ENCODE measurements around the gene SSU72.

DNA sequence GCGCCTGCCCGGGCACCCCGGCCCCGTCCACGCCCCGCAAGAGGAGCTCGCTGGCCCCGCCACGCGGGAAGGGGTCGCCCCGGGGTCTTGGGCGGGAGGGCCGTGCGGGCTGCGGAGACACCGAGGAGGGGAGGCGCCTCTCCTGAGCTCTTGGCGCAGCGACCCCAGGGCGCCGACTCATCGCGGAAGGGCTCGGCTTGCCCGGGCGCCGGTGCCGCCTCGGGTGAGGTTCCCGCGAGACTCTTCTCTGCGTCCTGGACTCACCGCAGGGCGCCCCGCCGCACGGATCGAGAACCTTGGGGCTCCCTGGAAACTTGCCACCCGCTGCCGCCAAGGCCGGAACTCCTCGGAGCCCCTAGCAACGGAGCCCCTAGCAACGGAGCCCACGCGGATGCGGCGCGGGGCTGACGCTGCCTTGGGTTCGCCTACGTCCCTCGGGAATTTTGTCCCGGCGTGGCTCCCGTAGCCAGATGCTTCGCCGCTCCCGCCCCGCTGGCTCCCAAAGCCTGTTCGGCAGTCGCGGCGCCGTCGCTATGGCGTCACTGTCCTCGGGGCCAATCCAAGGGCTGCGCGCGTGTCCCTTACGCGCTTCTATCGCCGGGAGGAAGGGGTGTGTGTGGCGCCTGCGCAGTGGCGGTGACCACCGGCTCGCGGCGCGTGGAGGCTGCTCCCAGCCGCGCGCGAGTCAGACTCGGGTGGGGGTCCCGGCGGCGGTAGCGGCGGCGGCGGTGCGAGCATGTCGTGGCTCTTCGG lies 63.0 kb downstream of the SSU72 start, which contains the start of gene ATAD3A:
- no peak for TF ChIP-seq CTCF (IDR thresholded peaks at IDR 0.05; ENCODE audit: low read depth, low read length, missing input control)
- no peak for TF ChIP-seq EGR1 (IDR thresholded peaks at IDR 0.05; ENCODE audit: low read depth in 2 of 2)
- no peak for TF ChIP-seq NR2F2 (IDR thresholded peaks at IDR 0.05)
- peak; percentile 91 for TF ChIP-seq YY1 (IDR thresholded peaks at IDR 0.05)
- no peak for TF ChIP-seq JUND (IDR thresholded peaks at IDR 0.05)
- TF ChIP-seq GABPA (IDR thresholded peaks at IDR 0.05 in 1 of 2, conservative IDR thresholded peaks at IDR 0.05 in 1 of 2), result peak in 1 of 2 donors; percentile 89
- TF ChIP-seq RXRA (IDR thresholded peaks at IDR 0.05), result peak; percentile 37 to 45
- TF ChIP-seq MAX (IDR thresholded peaks at IDR 0.05), result no peak
- TF ChIP-seq, protein P1, sequence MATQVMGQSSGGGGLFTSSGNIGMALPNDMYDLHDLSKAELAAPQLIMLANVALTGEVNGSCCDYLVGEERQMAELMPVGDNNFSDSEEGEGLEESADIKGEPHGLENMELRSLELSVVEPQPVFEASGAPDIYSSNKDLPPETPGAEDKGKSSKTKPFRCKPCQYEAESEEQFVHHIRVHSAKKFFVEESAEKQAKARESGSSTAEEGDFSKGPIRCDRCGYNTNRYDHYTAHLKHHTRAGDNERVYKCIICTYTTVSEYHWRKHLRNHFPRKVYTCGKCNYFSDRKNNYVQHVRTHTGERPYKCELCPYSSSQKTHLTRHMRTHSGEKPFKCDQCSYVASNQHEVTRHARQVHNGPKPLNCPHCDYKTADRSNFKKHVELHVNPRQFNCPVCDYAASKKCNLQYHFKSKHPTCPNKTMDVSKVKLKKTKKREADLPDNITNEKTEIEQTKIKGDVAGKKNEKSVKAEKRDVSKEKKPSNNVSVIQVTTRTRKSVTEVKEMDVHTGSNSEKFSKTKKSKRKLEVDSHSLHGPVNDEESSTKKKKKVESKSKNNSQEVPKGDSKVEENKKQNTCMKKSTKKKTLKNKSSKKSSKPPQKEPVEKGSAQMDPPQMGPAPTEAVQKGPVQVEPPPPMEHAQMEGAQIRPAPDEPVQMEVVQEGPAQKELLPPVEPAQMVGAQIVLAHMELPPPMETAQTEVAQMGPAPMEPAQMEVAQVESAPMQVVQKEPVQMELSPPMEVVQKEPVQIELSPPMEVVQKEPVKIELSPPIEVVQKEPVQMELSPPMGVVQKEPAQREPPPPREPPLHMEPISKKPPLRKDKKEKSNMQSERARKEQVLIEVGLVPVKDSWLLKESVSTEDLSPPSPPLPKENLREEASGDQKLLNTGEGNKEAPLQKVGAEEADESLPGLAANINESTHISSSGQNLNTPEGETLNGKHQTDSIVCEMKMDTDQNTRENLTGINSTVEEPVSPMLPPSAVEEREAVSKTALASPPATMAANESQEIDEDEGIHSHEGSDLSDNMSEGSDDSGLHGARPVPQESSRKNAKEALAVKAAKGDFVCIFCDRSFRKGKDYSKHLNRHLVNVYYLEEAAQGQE (IDR thresholded peaks at IDR 0.05), result peak; percentile 53
- TF ChIP-seq TAF1 (conservative IDR thresholded peaks at IDR 0.05), result no peak
- TF ChIP-seq, protein P2, sequence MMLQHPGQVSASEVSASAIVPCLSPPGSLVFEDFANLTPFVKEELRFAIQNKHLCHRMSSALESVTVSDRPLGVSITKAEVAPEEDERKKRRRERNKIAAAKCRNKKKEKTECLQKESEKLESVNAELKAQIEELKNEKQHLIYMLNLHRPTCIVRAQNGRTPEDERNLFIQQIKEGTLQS (IDR thresholded peaks at IDR 0.05), result no peak
- TF ChIP-seq SP1 (IDR thresholded peaks at IDR 0.05), result peak; percentile 78

All from liver (tissue), 3 donors.